Measurements from ENCODE around the gene EID2B.

The EID2B gene

GRCh38 chr19:39506598-39506943 is 26.1 kb downstream of the EID2B start (continued):
- TF ChIP-seq ZNF639 (tag by site-specific recombination; IDR thresholded peaks at IDR 0.05) (no peak; the same call in 1 of the 2 replicates), ZNF518A (tag by site-specific recombination; conservative IDR thresholded peaks at IDR 0.05; ENCODE audit: low read depth) (no peak), ZNF169 (tag by site-specific recombination; IDR thresholded peaks at IDR 0.05) (0 out of 2 replicates have a peak, but pooled peaks have one; percentile 17), BCL6B (tag by site-specific recombination; IDR thresholded peaks at IDR 0.05) (0 out of 2 replicates have a peak, but pooled peaks have one; percentile 29), ZNF157 (tag by site-specific recombination; IDR thresholded peaks at IDR 0.05) (no peak), AEBP2 (tag by site-specific recombination; IDR thresholded peaks at IDR 0.05; ENCODE audit: borderline replicate concordance) (no peak), ZNF391 (tag by site-specific recombination; IDR thresholded peaks at IDR 0.05; ENCODE audit: borderline replicate concordance, low read depth) (no peak; the same call in 1 of the 2 replicates), KLF17 (tag by site-specific recombination; IDR thresholded peaks at IDR 0.05) (no peak; the same call in 1 of the 2 replicates), ZNF433 (tag by site-specific recombination; IDR thresholded peaks at IDR 0.05; ENCODE audit: low read depth) (no peak), SETDB1 (IDR thresholded peaks at IDR 0.05; ENCODE audit: insufficient read length, low read length) (no peak), SALL2 (tag by site-specific recombination; IDR thresholded peaks at IDR 0.05; ENCODE audit: borderline replicate concordance) (no peak), ZNF221 (tag by site-specific recombination; IDR thresholded peaks at IDR 0.05; ENCODE audit: borderline replicate concordance) (no peak), ZSCAN16 (tag by site-specific recombination; IDR thresholded peaks at IDR 0.05) (peak; percentile 60; the same call in 1 of the 2 replicates), PRDM2 (tag by site-specific recombination; IDR thresholded peaks at IDR 0.05; ENCODE audit: borderline replicate concordance) (0 out of 2 replicates have a peak, but pooled peaks have one; percentile 15), ZNF138 (tag by site-specific recombination; IDR thresholded peaks at IDR 0.05; ENCODE audit: borderline replicate concordance) (no peak), EGR2 (tag by site-specific recombination; IDR thresholded peaks at IDR 0.05; ENCODE audit: low read depth) (no peak), ZNF660 (tag by site-specific recombination; IDR thresholded peaks at IDR 0.05) (no peak), ZNF830 (tag by site-specific recombination; IDR thresholded peaks at IDR 0.05; ENCODE audit: low read depth) (no peak), SP7 (tag by site-specific recombination; IDR thresholded peaks at IDR 0.05) (no peak), SP2 (tag by site-specific recombination; IDR thresholded peaks at IDR 0.05) (no peak), ZXDB (tag by site-specific recombination; IDR thresholded peaks at IDR 0.05) (no peak), ZNF792 (tag by site-specific recombination; IDR thresholded peaks at IDR 0.05) (no peak)
